HG02588 (cell line): ENCODE measurements around the gene MYO1H.
"Not testable (repeated sequence)": the region's sequence is repeated elsewhere in the genome, so short reads cannot be mapped to it uniquely, and the experiment has no call there.

Source experiments
- ATAC-seq: cut with Tn5 transposase; IDR thresholded peaks from one replicate; pipeline ENCODE4 v1.9.1; 2021; ENCODE audit warnings: mild to moderate bottlenecking, moderate library complexity; ENCODE audit not compliant: unreplicated experiment

Gene MYO1H

GRCh38 chr12:109347589-109347988, at the start of gene MYO1H:
Gene MYO1H (plus strand): TSS chr12:109347900. CDS start chr12:109347961, 61 bp downstream.
- ATAC-seq: no peak

GRCh38 chr12:109299849-109300248, 47.9 kb upstream of the MYO1H start:
- no peak for ATAC-seq

GRCh38 chr12:109301643-109302168, 46.0 kb upstream of the MYO1H start:
- no peak for ATAC-seq

- ATAC-seq: no peak
These were observed 45.3 kb upstream of the MYO1H start for GRCh38 chr12:109302358-109302757.

DNA sequence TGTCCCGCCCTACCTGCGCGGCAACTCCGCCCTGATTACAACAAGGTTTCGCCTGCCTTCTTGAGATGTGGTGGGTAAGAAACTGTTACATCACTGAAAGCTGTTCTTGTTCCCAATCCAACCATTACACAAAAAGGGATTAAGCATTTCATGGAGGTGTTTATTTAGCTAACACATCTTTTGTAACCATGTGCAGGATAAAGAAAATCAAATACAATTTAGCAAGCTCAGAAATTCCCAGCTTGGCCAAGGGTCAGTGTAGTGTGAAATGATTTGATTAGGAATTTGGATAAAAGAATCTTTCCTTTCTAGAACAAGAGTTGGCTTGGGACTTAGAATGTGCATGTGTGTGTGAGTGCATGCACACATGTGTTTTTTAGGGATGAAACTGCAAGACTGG, 44.9 kb upstream of the MYO1H start:
- no peak for ATAC-seq

- no peak for ATAC-seq
These were observed 43.2 kb upstream of the MYO1H start for GRCh38 chr12:109304485-109304884.

DNA sequence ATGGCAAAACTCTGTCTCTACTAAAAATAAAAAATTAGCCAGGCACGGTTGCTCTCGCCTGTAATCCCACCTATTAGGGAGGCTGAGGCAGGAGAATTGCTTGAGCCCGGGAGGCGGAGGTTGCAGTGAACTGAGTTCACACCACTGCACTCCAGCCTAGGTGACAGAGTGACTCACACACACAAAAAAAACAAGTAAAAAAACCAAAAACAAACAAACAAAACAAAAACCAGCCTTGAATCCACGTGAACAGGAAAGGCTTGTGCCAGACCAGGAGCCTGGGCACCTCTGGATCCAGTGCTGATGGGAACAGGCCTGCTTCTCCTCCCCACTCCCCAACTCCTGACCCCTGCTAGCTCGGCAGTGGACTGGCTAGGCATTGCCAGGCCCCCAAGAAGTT, 42.2 kb upstream of the MYO1H start:
- ATAC-seq: no peak

DNA sequence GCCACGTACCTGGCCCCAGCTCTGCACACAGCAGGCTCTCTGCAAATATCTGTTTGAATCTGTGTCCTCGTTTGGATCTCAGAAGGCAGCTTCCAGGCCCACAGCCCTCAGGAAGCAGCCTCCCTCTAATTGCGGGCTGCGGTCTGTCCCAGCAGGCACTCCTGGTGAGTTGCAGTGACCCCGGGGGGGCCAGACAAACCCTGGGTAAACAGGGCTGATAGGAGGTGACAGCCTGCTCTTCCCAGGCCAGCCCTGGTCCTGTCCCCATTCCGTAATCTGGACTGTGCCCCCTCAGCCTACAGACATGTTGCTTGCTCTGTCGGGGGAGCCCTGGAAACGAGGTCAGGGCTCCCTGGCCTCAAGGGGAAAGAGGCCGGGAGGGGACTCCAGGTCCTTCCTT, 40.6 kb upstream of the MYO1H start:
- ATAC-seq: no peak

DNA sequence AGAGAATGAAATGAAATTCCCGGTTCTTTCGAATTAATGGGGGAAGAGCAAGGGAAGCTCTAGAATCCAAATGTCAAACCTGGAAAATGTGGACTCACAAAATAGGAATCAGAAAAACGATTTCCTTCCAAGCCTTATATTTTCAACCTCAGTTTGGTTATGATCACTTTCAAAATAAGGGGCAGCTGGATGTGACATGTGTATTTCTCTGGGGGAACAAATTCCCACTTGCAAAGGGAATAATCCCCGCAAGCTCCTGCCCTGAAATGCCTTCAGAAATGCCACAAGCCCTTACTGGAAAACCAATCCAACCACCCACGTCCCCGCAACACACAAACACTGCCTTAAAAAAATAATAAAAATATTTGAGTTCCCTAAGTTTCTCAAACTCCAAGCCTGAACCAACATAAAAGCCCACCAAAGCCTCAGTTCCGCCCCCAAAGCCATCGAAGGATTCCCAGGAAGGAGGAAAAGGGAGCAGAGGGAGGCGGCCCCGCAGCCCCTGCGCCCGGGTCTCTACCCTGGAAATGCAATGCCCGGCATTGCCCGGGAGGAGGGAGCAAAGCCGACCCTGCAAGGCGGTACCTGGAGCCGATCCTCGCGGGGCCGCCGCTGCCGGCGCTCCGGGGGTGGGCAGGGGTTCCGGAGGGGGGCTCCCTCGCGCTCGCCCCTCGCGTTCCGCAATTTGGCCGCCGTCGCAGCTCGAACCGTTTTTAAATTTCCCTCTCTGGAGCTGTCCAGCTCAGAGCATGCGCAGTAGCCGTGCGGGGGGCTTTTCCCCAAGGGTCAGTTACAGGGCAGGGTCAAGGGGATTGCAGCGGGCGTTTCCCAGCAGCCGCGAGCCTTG, 38.9 kb upstream of the MYO1H start, which contains the start of gene FOXN4:
FOXN4 (minus strand) TSS at position 751 of the 847 bp plus-strand sequence. CDS start 963 bp downstream, outside the sequence.
- no peak for ATAC-seq

DNA sequence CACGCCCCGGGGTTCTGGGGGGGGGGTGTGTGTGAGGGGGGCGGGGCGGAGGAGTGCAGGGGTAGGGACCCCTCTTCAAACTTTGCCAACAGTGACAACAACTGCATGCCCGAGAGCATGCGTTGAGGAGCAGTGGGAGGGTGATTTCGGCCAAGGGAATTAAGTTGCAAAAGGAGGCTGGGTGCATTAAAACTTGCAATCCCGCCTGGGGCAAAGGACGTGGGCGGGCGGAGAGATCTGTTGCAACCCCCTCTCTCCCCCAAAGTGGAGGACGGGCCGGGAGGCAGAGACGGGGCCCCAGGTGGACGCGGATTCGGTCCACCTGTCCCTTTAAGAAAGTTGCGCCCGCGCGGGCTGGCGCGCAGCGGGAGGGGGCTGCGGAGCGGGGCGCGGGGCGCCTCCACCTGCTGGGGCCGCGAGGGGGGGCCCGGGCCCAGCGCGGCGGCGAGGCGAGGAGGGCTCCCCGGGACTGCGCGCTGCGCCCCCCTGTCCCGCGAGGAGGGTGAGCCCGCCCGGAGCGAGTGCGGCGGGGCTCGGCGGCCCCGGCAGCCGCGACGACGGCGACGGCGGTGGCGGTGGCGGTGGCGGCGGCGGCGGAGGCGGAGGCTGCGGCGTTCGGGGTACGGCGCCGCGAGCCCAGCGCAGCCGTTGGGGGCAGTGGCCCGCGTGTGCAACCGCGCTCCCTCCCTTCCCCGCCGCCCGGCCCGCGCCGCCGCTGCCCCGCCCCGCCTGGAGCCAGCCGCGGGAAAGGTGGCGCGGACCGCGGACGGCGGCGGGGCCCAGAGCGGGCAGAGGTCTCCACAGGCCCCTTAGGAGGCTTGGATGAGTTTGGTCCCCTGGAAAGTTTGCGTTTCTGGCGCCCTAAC, 38.1 kb upstream of the MYO1H start:
- no peak for ATAC-seq

- ATAC-seq: no peak
These were observed 37.2 kb upstream of the MYO1H start for GRCh38 chr12:109310247-109311125.

DNA sequence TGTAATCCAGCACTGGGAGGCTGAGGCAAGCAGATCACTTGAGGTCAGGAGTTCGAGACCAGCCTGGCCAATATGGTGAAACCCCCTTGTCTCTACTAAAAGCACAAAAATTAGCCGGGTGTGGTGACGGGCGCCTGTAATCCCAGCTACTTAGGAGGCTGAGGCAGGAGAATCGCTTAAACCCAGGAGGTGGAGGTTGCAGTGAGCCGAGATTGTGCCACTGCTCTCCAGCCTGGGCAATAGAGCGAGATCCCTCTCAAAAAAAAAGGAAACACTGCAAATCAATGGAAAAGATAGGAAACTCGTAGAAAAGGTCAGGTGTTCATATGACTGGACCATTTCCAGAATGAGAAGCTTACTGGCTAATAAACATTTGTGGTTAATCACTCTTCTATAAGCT, 26.4 kb upstream of the MYO1H start:
- ATAC-seq: not testable (repeated sequence)

DNA sequence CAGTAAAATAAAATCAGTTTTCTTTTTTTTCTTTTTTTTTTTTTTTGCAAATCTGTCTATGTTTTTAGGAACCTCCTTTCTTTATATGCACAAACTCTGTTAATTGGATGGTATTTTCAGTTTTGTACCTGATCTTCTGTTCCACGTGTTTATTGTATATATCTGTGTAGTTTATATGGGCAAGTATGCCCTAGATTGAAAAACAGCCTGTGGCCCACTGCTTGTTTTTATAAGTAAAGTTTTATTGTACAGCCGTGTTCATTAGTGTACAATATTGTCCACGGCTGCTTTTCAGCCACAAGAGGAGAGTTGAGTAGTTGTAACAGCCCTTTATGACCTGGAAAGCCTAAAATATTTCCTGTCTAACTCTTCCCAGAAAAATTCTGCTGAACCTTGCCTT, 18.7 kb upstream of the MYO1H start:
- ATAC-seq: no peak

DNA sequence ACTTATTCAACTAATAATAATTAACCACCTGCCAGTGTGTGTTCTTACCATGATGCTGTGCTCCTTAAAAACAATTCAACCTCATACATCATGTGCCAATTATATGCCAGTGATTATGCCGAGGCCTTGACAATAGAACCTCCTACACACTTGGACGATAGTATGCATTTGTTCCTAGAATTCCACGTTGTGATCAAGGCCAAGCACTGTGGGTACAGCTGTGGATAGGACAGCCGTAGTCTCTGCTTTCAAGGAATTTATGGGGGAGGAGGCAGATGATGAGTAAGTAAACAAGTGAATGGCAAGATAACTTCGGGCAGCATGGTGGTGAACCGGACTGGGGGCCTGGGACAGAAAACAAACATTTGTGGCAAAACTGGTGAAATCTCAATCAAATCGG, 18.0 kb upstream of the MYO1H start:
- ATAC-seq: no peak

GRCh38 chr12:109330282-109331230, 17.1 kb upstream of the MYO1H start:
- ATAC-seq: no peak

- ATAC-seq: no peak
These were observed 16.3 kb upstream of the MYO1H start for GRCh38 chr12:109331301-109331952.

- ATAC-seq: no peak
These were observed 12.8 kb upstream of the MYO1H start for GRCh38 chr12:109334887-109335286.

- ATAC-seq: no peak
These were observed 11.1 kb upstream of the MYO1H start for GRCh38 chr12:109336593-109336992.

GRCh38 chr12:109343677-109344076, 4.0 kb upstream of the MYO1H start:
- no peak for ATAC-seq
